ENCODE measurements around the gene ASL.
"Not testable (repeated sequence)": the region's sequence is repeated elsewhere in the genome, so short reads cannot be mapped to it uniquely, and the experiment has no call there.

ASL gene

DNA sequence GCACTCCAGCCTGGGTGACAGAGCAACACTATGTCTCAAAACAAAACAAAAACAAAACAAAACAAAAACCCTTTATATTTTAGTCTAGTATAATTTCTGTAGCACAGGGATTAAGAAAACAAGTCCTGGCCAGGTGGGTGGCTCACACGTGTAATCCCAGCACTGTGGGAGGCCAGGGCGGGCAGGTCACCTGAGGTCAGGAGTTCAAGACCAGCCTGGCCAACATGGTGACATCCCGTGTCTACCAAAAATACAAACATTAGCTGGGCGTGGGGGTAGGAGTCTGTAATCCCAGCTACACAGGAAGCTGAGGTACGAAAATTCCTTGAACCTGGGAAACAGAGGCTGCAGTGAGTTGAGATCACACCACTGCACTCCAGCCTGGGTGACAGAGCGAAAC lies 23.2 kb upstream of the ASL start:
- Mint-ChIP-seq H3K4me1 (ENCODE audit: low read depth) (peaks cover 2% of the 10 kb centered on the region), H3K27me3 (ENCODE audit: low read depth) (no peaks in the 10 kb centered on the region), H3K9me3 (no peaks in the 10 kb centered on the region), H3K36me3 (ENCODE audit: low read depth) (no peaks in the 10 kb centered on the region), H3K4me3 (no peak overlapping the region), H3K27ac (no peak overlapping the region)
- DNase-seq (ENCODE audit: low spot score): no peak

DNA sequence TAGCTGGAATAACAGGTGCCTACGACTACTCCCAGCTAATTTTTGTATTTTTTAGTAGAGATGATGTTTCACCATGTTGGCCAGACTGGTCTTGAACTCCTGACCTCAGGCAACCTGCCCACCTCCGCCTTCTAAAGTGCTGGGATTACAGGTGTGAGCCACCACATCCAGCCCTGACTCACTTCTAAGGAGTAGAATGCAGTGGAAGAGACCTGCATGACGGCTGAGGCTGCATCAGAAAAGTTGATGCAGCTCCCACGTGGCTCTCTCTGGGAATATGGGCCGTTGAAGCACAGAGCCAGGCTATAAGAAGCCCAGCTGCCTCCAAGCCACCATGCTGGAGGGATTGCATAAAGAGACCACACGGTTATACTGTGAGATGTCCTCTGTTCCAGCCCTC lies 21.6 kb upstream of the ASL start:
- Mint-ChIP-seq H3K27ac (no peak overlapping the region), H3K9me3 (no peaks in the 10 kb centered on the region), H3K27me3 (ENCODE audit: low read depth) (no peaks in the 10 kb centered on the region), H3K36me3 (ENCODE audit: low read depth) (no peaks in the 10 kb centered on the region), H3K4me3 (no peak overlapping the region), H3K4me1 (ENCODE audit: low read depth) (peaks cover 2% of the 10 kb centered on the region)
- DNase-seq (ENCODE audit: low spot score): no peak

DNA sequence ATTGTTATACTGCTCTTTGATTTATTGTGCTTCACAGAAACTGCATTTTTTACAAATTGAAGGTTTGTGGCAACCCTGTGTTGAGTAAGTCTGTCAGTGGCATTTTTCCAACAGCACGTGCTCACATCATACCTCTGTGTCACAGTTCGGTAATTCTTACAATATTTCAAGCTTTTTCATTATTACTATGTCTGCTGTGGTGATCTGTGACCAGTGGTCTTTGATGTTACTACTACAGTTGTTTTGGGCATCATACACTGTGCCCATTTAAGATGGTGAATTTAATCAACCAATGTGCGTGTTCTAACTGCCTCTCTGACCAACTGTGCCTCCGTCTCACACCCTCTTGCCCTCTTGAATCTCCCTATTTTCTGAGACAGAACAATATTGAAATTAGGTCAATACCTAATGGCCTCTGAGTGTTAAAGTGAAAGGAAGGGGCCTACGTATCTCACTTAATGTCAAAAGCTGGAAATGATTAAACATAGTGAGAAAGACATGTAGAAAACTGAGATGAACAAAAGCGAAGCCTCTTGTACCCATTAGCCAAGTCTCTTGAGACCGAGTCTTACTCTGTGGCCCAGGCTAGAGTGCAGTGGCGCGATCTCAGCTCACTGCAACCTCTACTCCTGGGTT lies 20.2 kb upstream of the ASL start:
- DNase-seq (ENCODE audit: low spot score): no peak
- Mint-ChIP-seq H3K36me3 (ENCODE audit: low read depth) (no peaks in the 10 kb centered on the region), H3K9me3 (no peaks in the 10 kb centered on the region), H3K27ac (no peak overlapping the region), H3K4me1 (ENCODE audit: low read depth) (peaks cover 2% of the 10 kb centered on the region), H3K27me3 (ENCODE audit: low read depth) (no peaks in the 10 kb centered on the region), H3K4me3 (no peak overlapping the region)

DNA sequence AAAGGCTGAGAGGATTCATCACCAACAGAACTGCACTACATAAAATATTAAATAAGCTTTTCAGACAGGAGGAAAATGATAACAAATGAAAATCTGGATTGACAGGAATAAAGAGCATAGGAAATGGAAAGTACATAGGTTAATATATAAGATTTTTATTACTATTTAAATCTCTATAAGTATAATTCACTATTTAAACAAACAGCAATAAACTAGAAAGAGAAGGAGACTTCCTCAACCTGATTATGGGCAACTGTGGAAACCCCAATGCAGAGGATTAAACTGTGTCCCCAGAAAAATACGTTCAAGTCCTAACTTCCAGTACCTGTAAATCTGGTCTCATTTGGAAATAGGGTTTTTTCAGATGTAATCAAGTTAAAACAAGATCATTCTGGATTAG lies 14.8 kb upstream of the ASL start:
- Mint-ChIP-seq H3K36me3 (ENCODE audit: low read depth) (no peaks in the 10 kb centered on the region), H3K27me3 (ENCODE audit: low read depth) (no peaks in the 10 kb centered on the region), H3K4me1 (ENCODE audit: low read depth) (no peaks in the 10 kb centered on the region), H3K27ac (no peak overlapping the region), H3K9me3 (no peaks in the 10 kb centered on the region), H3K4me3 (no peak overlapping the region)
- DNase-seq (ENCODE audit: low spot score): no peak

DNA sequence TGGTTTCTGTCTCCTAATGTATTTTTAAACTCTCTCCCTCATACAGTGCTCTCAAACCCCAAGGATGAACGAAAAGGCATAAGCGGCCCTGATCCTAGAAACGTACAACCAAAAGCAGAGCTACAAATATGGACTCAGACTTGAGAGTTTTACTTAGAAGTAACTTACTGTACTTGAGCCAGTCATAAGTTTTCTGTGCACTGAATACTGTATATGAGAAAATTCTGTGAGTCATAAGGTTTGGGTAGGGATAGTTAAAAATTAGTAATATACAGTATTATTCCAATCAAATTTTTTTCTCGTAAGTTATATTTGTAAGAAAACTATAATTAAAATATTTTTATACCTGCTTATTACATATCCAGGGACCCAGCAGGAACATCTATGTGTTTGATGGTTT lies 5.9 kb upstream of the ASL start:
- DNase-seq (ENCODE audit: low spot score): no peak
- no peak overlapping the region for H3K27ac Mint-ChIP-seq
- H3K4me1 Mint-ChIP-seq (ENCODE audit: low read depth): no peaks in the 10 kb centered on the region
- no peak overlapping the region for H3K4me3 Mint-ChIP-seq
- H3K9me3 Mint-ChIP-seq: no peaks in the 10 kb centered on the region
- no peaks in the 10 kb centered on the region for H3K36me3 Mint-ChIP-seq (ENCODE audit: low read depth)
- peaks cover 2% of the 10 kb centered on the region for H3K27me3 Mint-ChIP-seq (ENCODE audit: low read depth)

DNA sequence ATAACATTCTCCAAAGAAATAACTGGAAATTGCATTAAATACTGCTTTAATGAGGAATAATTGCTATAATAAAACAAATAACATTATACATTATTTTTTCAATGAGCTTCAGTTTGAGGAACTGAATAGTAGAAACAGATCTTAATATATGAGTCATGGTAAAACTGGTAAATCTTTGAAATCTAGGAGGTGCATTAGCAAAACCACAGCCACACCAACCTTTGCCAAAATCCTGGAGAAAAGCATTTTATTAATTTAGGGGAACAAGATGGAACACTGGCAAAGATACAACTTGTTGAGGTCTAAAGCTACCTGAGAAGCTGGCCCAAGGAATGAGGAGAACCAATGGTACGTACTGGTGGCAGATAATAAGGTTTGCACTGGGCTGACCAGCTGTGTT lies 5.4 kb upstream of the ASL start:
- Mint-ChIP-seq H3K4me3 (no peak overlapping the region), H3K36me3 (ENCODE audit: low read depth) (no peaks in the 10 kb centered on the region), H3K27me3 (ENCODE audit: low read depth) (peaks cover 2% of the 10 kb centered on the region), H3K27ac (no peak overlapping the region), H3K9me3 (no peaks in the 10 kb centered on the region), H3K4me1 (ENCODE audit: low read depth) (peaks cover under 1% of the 10 kb centered on the region)
- no peak for DNase-seq (ENCODE audit: low spot score)

DNA sequence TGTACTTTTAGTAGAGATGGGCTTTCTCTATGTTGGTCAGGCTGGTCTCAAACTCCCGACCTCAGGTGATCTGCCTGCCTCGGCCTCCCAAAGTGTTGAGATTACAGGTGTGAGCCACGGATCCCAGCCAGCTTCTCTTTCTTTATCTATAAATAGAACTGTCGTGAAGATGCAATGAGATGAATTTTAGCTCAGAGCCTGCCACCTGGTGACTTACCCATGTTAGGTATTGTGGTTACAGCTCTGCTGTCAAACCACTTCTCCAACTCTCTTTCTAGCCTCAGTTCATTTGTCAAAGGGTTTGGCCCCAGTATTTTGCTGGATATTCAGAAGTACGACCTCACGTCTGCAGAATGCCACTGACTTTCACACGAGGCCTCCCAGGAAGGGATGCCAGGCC lies 3.4 kb upstream of the ASL start:
- H3K27ac Mint-ChIP-seq; DNase-seq (ENCODE audit: low spot score); H3K27me3 Mint-ChIP-seq (ENCODE audit: low read depth); H3K36me3 Mint-ChIP-seq (ENCODE audit: low read depth); H3K9me3 Mint-ChIP-seq; H3K4me3 Mint-ChIP-seq: not testable (repeated sequence)
- H3K4me1 Mint-ChIP-seq (ENCODE audit: low read depth): peaks cover 13% of the 10 kb centered on the region

DNA sequence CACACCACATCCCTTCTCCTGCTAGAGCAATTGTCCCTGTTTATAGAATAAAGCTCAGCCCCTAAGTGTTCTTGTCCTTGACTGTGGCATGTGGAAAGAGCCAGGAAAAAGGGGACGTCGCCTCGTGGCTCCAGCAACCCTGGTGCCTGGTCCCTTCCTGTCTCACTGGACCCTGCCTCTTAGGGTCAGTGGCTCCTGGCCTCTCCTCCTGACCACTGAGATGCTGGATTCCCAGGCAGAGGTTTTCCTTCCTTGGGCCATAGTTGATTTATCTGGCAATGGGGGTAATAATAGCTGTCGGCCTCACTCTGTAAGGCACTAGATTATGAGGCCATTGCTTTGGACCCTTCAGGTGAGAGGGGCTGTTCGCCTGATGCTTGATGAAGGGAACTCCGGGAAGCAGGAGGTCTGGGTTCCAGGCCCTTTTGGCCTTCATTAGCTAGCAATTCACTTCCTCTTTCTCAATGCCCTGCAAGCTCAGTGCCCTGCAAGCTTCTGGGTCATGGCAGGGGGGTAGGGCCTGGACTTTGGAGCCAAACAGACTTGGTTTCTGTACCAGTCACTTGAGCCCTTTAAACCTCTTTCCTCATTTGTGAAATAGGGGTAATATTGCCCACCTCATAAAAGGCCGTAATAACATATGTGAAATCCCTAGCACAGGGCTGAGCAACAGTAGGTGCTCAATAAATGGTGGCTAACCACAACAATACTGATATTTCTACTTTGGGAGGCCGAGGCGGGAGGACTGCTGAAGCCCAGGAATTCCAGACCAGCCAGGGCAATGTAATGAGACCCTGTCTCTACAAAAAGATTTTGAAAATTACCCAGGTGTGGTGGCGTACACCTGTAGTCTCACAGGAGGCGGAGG lies 1.1 kb downstream of the ASL start:
- no peak for DNase-seq (ENCODE audit: low spot score)
- Mint-ChIP-seq H3K4me1 (ENCODE audit: low read depth) (peaks cover 16% of the 10 kb centered on the region), H3K27ac (peak overlapping the region; percentile 67), H3K36me3 (ENCODE audit: low read depth) (peaks cover 3% of the 10 kb centered on the region), H3K9me3 (no peaks in the 10 kb centered on the region), H3K4me3 (peak overlapping the region; percentile 83), H3K27me3 (ENCODE audit: low read depth) (no peaks in the 10 kb centered on the region)

DNA sequence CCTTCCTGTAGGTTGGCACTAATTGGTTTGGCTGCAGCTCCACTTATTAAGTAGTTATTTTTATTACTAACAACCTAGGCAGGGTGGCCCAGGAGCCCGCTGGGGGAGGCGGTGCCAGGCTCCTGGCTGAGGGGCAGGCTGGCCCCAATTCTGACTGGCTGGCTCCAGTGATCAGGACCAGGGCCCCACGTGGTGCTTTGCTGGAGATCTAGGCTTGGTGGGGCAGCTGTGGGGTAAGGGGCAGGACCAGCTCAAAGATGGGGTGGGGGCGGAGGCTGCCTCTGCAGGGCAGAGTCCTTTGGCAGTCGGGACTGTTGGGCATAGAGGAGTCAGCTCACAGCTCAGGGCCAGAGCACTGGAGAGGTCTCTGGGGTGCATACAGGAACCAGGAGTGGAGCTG lies 2.4 kb downstream of the ASL start:
- Mint-ChIP-seq H3K4me1 (ENCODE audit: low read depth) (peaks cover 16% of the 10 kb centered on the region), H3K36me3 (ENCODE audit: low read depth) (peaks cover 5% of the 10 kb centered on the region), H3K27me3 (ENCODE audit: low read depth) (no peaks in the 10 kb centered on the region), H3K4me3 (no peak overlapping the region), H3K9me3 (no peaks in the 10 kb centered on the region), H3K27ac (no peak overlapping the region)
- no peak for DNase-seq (ENCODE audit: low spot score)

DNA sequence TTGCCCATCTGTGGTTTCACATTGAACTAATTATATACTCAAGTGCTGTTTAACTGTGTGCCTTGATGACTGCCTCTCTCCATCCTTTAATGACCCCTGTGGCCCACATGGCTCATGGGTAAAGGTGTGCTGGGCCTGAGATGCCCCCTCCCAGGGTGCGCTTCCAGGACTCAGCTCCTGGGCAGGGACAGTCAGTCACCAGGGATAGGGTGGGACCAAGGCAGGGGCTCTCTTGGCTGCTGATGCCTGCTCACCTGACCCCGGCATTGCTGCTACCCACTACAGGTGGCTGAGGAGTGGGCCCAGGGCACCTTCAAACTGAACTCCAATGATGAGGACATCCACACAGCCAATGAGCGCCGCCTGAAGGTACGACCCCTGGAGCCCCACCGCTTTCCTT lies 6.5 kb downstream of the ASL start:
- H3K27ac Mint-ChIP-seq: no peak overlapping the region
- H3K4me3 Mint-ChIP-seq: no peak overlapping the region
- H3K9me3 Mint-ChIP-seq: no peaks in the 10 kb centered on the region
- H3K27me3 Mint-ChIP-seq (ENCODE audit: low read depth): no peaks in the 10 kb centered on the region
- peaks cover 11% of the 10 kb centered on the region for H3K36me3 Mint-ChIP-seq (ENCODE audit: low read depth)
- H3K4me1 Mint-ChIP-seq (ENCODE audit: low read depth): peaks cover 4% of the 10 kb centered on the region
- no peak for DNase-seq (ENCODE audit: low spot score)

DNA sequence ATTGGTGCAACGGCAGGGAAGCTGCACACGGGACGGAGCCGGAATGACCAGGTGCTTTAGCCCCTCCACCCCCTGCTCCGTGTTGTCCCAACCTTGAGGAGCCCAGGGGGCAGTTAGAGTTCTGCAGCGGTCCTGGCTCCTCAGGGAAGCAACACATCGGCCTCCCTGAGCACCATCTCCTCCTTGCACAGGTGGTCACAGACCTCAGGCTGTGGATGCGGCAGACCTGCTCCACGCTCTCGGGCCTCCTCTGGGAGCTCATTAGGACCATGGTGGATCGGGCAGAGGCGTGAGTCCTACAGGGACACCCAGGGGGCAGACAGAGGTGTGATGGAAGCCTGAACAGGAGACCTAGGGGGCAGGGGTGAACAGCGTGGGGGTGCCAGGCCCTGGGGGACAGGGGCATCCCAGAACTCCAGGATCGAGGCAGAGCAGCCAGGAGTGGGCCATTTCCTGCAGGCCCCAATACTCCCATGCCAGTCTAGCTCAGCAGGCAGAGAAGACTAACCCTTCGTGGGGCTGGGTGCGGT lies 7.3 kb downstream of the ASL start:
- H3K4me3 Mint-ChIP-seq: no peak overlapping the region
- H3K27me3 Mint-ChIP-seq (ENCODE audit: low read depth): no peaks in the 10 kb centered on the region
- no peak overlapping the region for H3K27ac Mint-ChIP-seq
- no peaks in the 10 kb centered on the region for H3K4me1 Mint-ChIP-seq (ENCODE audit: low read depth)
- DNase-seq (ENCODE audit: low spot score): no peak
- H3K9me3 Mint-ChIP-seq: no peaks in the 10 kb centered on the region
- peaks cover 8% of the 10 kb centered on the region for H3K36me3 Mint-ChIP-seq (ENCODE audit: low read depth)

DNA sequence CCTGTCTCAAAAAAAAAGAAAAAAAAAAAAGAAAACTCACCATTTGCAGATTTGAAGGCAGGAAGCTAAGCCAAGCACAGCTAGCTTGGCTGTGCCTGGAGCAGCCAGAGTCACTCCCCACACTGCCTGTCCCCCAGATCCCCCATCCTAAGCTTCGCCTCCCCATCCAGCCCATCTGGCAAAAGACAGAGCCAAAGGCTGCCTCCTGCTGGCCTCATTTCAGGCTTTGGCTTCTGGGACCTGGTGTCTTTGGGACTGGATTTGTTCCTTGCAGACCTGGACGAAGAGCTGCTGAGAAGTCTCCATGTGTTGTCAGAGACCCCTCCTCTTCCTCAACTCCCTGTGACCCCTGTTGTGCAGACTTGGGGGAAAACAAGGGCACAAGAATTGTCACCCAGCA lies 8.1 kb downstream of the ASL start:
- no peaks in the 10 kb centered on the region for H3K4me1 Mint-ChIP-seq (ENCODE audit: low read depth)
- H3K4me3 Mint-ChIP-seq: no peak overlapping the region
- peaks cover 8% of the 10 kb centered on the region for H3K36me3 Mint-ChIP-seq (ENCODE audit: low read depth)
- H3K27ac Mint-ChIP-seq: no peak overlapping the region
- no peaks in the 10 kb centered on the region for H3K9me3 Mint-ChIP-seq
- no peaks in the 10 kb centered on the region for H3K27me3 Mint-ChIP-seq (ENCODE audit: low read depth)
- no peak for DNase-seq (ENCODE audit: low spot score)

DNA sequence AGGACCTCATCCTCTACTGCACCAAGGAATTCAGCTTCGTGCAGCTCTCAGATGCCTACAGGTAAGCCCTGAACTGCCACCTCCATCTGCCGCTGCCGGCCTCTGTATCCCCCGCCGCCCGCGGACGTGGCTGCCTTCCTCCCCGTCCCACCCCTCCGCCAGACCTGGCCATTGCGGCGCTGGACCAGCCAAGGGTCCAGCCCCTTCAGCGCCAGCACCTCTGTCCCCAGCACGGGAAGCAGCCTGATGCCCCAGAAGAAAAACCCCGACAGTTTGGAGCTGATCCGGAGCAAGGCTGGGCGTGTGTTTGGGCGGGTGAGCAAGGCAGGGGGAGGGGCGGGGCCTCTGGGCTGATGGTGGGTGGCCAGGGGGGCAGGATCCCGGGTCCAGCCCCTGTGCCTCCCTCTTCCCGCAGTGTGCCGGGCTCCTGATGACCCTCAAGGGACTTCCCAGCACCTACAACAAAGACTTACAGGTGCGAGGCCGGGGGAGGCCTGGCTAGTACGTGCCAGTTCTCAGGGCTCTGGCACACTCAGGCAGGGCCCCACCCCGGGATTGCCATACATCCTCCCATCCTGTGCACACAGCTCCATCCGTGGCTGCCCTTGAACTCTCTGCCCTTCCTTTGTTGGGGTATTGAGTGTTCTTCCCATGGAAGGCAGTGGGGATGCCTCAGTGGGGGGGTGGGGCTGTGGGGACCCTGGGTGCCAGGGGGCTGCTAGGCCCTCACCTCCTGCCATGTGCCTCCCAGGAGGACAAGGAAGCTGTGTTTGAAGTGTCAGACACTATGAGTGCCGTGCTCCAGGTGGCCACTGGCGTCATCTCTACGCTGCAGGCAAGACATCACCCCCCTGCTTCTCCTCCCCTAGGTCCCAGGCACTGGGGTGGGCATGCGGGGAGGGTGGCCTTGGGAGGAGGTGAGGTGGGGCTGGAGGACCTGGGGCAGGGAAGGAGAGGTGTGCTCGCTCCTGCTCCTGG lies 13.5 kb downstream of the ASL start:
- Mint-ChIP-seq H3K4me3 (no peak overlapping the region), H3K27ac (no peak overlapping the region), H3K36me3 (ENCODE audit: low read depth) (peaks cover 3% of the 10 kb centered on the region), H3K4me1 (ENCODE audit: low read depth) (no peaks in the 10 kb centered on the region), H3K9me3 (no peaks in the 10 kb centered on the region), H3K27me3 (ENCODE audit: low read depth) (no peaks in the 10 kb centered on the region)
- DNase-seq (ENCODE audit: low spot score): no peak

DNA sequence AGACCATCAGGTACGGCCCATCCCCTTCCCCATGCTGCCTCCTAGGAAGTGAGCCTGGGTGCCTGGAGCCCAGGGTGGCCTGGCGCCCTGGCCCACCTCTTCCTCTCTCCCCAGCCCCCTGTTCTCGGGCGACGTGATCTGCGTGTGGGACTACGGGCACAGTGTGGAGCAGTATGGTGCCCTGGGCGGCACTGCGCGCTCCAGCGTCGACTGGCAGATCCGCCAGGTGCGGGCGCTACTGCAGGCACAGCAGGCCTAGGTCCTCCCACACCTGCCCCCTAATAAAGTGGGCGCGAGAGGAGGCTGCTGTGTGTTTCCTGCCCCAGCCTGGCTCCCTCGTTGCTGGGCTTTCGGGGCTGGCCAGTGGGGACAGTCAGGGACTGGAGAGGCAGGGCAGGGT lies 17.0 kb downstream of the ASL start:
- no peak for DNase-seq (ENCODE audit: low spot score)
- Mint-ChIP-seq H3K36me3 (ENCODE audit: low read depth) (no peaks in the 10 kb centered on the region), H3K4me1 (ENCODE audit: low read depth) (no peaks in the 10 kb centered on the region), H3K9me3 (no peaks in the 10 kb centered on the region), H3K4me3 (no peak overlapping the region), H3K27ac (no peak overlapping the region), H3K27me3 (ENCODE audit: low read depth) (no peaks in the 10 kb centered on the region)
